Smooth muscle cell (in vitro differentiated cells): ENCODE results near the gene TTLL6. TPM values are rescaled to one million over a fixed set of nuclear protein-coding genes. Genes with fewer than 3 reads are reported as not detected.

Source experiments
- DNase-seq: peaks from one replicate; lab custom pipeline; 2025; ENCODE audit not compliant: unreplicated experiment; lab: John Stamatoyannopoulos, UW
- H2AFZ ChIP-seq: fragments of 200-600 bp; sonication (generic); 2 replicates; pipeline ENCODE4 v1.6.0; 2016; ENCODE audit warnings: antibody characterized with exemption, low read depth, mild to moderate bottlenecking
- H3F3A ChIP-seq: fragments of 200-600 bp; sonication (generic); 2 replicates; pipeline ENCODE4 v1.6.0; 2017; ENCODE audit warnings: antibody characterized with exemption, low read depth
- H3K27ac ChIP-seq: fragments of 200-600 bp; sonication (generic); 2 replicates; pipeline ENCODE4 v1.5.1; 2016; ENCODE audit warnings: low read depth, mild to moderate bottlenecking
- H3K27me3 ChIP-seq: fragments of 200-600 bp; sonication (generic); 2 replicates; pipeline ENCODE4 v1.6.1; 2016; ENCODE audit warnings: low read depth, mild to moderate bottlenecking
- H3K36me3 ChIP-seq: fragments of 200-600 bp; sonication (generic); 2 replicates; pipeline ENCODE4 v1.5.1; 2016; ENCODE audit warnings: low read depth
- H3K4me1 ChIP-seq: fragments of 200-600 bp; sonication (generic); 2 replicates; pipeline ENCODE4 v1.5.1; 2016; ENCODE audit warnings: low read depth
- H3K4me2 ChIP-seq: fragments of 200-600 bp; sonication (generic); 2 replicates; pipeline ENCODE4 v1.6.0; 2016; ENCODE audit warnings: mild to moderate bottlenecking
- H3K4me3 ChIP-seq: fragments of 200-600 bp; sonication (generic); 2 replicates; pipeline ENCODE4 v1.5.1; 2016; ENCODE audit warnings: mild to moderate bottlenecking
- H3K79me2 ChIP-seq: fragments of 200-600 bp; sonication (generic); 2 replicates; pipeline ENCODE4 v1.6.0; 2016; ENCODE audit warnings: low read depth, mild to moderate bottlenecking
- H3K9ac ChIP-seq: fragments of 200-600 bp; sonication (generic); 2 replicates; pipeline ENCODE4 v1.6.0; 2016; ENCODE audit warnings: low read depth
- H3K9me3 ChIP-seq: fragments of 200-600 bp; sonication (generic); replicated peaks from 2 replicates; pipeline ENCODE4 v1.5.1; 2016; ENCODE audit warnings: low read depth
- H4K20me1 ChIP-seq: fragments of 200-600 bp; sonication (generic); 2 replicates; pipeline ENCODE4 v1.6.0; 2016; ENCODE audit warnings: low read depth
- CTCF ChIP-seq: fragments of 200-600 bp; sonication (generic); IDR thresholded peaks from 2 replicates; pipeline ENCODE4 v1.5.1; 2017; ENCODE audit warnings: borderline replicate concordance, mild to moderate bottlenecking, antibody characterized with exemption; ENCODE audit not compliant: insufficient read depth, poor library complexity, severe bottlenecking
- WGBS: methylation state at CpG from one replicate; pipeline ENCODE4 v1.1.7; 2016; ENCODE audit warnings: low lambda C conversion rate; 5-methylcytosine and 5-hydroxymethylcytosine counted together
- polyA plus RNA-seq: library from polyadenylated mRNA; unstranded; fragments of >200 nt; fragmentation: Nextera tagmentation; extraction: Ambion mirVana; gene quantifications from 2 replicates; pipeline ENCODE4 v1.2.1, GENCODE V29; 2016
- total RNA-seq: library from RNA; depleted of rRNA; stranded (reverse); fragments of >200 nt; gene quantifications from 2 replicates; pipeline ENCODE4 v1.2.3, GENCODE V29; 2014

Gene TTLL6
- total and polyA plus RNA-seq, 2 experiments from 2014 or later = 0.41 TPM; not detected in 1

DNA sequence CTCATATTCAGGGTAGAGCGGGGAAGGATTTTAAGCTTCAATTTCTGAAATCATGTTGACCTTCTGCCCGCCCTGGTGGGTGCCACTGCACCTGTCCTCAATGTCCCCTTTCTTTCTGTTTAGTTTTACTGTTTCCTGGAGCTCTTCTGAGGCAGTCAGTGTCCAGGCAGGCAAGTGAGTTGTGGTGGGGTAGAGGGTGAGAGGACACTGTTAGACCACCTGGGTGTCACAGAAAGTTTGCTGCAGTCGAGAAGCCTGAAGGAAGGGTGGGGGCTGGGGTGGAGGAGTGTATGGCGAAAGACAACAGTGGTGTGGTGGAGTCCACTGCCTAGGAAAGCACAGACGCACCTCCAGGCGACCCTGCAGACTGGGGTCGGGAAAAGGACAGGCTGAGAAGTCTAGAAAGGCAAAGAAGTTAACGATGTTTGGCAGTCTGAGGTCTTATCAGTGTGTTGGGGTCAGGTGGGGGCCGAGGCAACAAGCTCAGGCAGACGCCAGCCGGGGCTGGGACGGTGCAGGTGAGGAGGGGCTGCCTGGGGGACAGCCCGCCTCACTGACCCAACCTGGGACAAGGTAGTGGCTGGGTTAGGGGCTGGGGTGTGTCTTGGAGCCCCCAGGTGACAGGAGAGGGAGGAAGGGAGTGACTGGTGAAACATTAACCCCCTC lies 65.2 kb downstream of the TTLL6 start:
- no peak overlapping the region for H3K9ac ChIP-seq
- 28% methylated on average over 10 of the region's 13 CpGs for WGBS
- H4K20me1 ChIP-seq = no peaks in the 10 kb centered on the region
- H3K36me3 ChIP-seq = no peaks in the 10 kb centered on the region
- no peak overlapping the region for H2AFZ ChIP-seq
- TF ChIP-seq CTCF = no peak
- no peak overlapping the region for H3K27ac ChIP-seq
- H3K4me1 ChIP-seq = peaks cover 8% of the 10 kb centered on the region
- DNase-seq = no peak
- no peaks in the 10 kb centered on the region for H3K79me2 ChIP-seq
- no peaks in the 10 kb centered on the region for H3K9me3 ChIP-seq
- no peak overlapping the region for H3K4me3 ChIP-seq
- no peak overlapping the region for H3K4me2 ChIP-seq
- H3F3A ChIP-seq = no peaks in the 10 kb centered on the region
- peaks cover 100% of the 10 kb centered on the region for H3K27me3 ChIP-seq

- WGBS = 18% methylated on average over 3 of the region's 3 CpGs
- no peak overlapping the region for H3K9ac ChIP-seq
- H3K79me2 ChIP-seq = no peaks in the 10 kb centered on the region
- no peak for TF ChIP-seq CTCF
- H4K20me1 ChIP-seq = no peaks in the 10 kb centered on the region
- H3K4me3 ChIP-seq = no peak overlapping the region
- no peaks in the 10 kb centered on the region for H3F3A ChIP-seq
- H2AFZ ChIP-seq = no peak overlapping the region
- DNase-seq = no peak
- peaks cover 100% of the 10 kb centered on the region for H3K27me3 ChIP-seq
- H3K9me3 ChIP-seq = no peaks in the 10 kb centered on the region
- H3K4me2 ChIP-seq = no peak overlapping the region
- no peak overlapping the region for H3K27ac ChIP-seq
- peaks cover 8% of the 10 kb centered on the region for H3K4me1 ChIP-seq
- H3K36me3 ChIP-seq = no peaks in the 10 kb centered on the region
Observed at GRCh38 chr17:48751172-48751571, 65.9 kb downstream of the TTLL6 start.

- TF ChIP-seq CTCF = no peak
- no peak for DNase-seq
- H3K9ac ChIP-seq = no peak overlapping the region
- no peak overlapping the region for H3K4me3 ChIP-seq
- 14% methylated on average over 32 of the region's 32 CpGs for WGBS
- no peaks in the 10 kb centered on the region for H3K79me2 ChIP-seq
- peaks cover 100% of the 10 kb centered on the region for H3K27me3 ChIP-seq
- H3K4me2 ChIP-seq = no peak overlapping the region
- no peaks in the 10 kb centered on the region for H4K20me1 ChIP-seq
- no peaks in the 10 kb centered on the region for H3F3A ChIP-seq
- H3K36me3 ChIP-seq = no peaks in the 10 kb centered on the region
- no peak overlapping the region for H2AFZ ChIP-seq
- peaks cover 4% of the 10 kb centered on the region for H3K4me1 ChIP-seq
- H3K9me3 ChIP-seq = no peaks in the 10 kb centered on the region
- no peak overlapping the region for H3K27ac ChIP-seq
Observed at GRCh38 chr17:48749621-48750553, 67.1 kb downstream of the TTLL6 start.
